Stimulated activated effector memory CD8-positive, alpha-beta T cell treated with anti-CD3 and anti-CD28 coated beads, Interleukin-12 subunit alpha, Interleukin-12 subunit beta, amount 100 ng/mL, for 72 hours (primary cell): ENCODE data around the gene PHACTR3.
"Not testable (repeated sequence)": the region's sequence is repeated elsewhere in the genome, so short reads cannot be mapped to it uniquely, and the experiment has no call there.

Experiments
- ATAC-seq: fragments of 150-1000 bp; cut with Tn5 transposase; 2 replicates; pipeline ENCODE4 v1.10.0; 2021
- DNase-seq, 2 donors: peaks; one replicate each; pipeline ENCODE4 v3.0.0; 2021 to 2022; ENCODE audit warnings: low spot score in 2 of 2
- H3K27ac Mint-ChIP-seq: one replicate; pipeline ENCODE4 v1.8.0; 2022; ENCODE audit warnings: mild to moderate bottlenecking, mixed read lengths
- H3K36me3 Mint-ChIP-seq: one replicate; pipeline ENCODE4 v1.8.0; 2022; ENCODE audit warnings: mild to moderate bottlenecking, mixed read lengths
- H3K4me1 Mint-ChIP-seq: one replicate; pipeline ENCODE4 v1.8.0; 2022; ENCODE audit warnings: mixed read lengths
- H3K4me3 Mint-ChIP-seq: one replicate; pipeline ENCODE4 v1.8.0; 2022; ENCODE audit warnings: mild to moderate bottlenecking, mixed read lengths
- H3K9me3 Mint-ChIP-seq: one replicate; pipeline ENCODE4 v1.8.0; 2022; ENCODE audit warnings: mixed read lengths

The PHACTR3 gene

DNA sequence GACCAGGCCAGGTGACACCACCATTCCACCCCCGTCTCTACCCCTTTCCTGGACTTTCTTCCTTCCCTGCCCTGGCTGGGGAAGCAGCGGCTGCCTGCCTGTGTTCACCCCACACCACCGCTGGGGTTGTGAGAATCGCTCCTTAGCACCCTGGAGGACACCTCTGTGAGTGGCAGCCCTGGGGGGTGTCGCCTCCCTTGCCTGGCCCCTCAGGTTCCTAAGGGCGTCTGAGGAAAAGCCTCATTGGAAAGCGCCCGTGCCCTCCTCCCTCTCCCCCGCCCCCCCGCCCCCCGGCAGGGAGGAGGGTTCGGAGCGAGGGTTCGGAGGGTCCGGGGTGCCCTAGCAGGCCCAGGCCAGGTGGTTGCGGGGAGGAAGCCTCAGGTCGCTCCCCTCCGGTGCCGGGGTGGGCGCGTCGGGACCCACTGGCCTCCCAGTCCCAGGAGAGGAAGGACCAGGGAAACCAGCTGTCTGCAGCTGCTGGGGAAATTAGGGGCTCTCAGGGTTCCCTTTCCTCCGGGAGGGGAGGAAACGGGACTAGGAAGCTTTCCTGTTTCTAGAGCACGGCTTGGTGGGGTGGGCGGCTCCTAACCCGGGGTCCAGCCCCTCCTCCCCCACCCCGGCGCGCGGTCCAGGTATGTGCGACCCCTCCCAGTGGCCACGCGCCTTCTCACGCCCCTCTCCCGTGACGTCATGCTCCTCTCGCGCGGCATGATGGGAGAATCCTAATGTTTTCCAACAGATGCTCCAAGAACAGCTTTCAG is at the start of gene PHACTR3:
TSS of gene PHACTR3 (plus strand) at position 760 of the 761 bp plus-strand sequence. CDS start 475 bp downstream, outside the sequence.
- DNase-seq (no peak), ATAC-seq (no peak)
- Mint-ChIP-seq H3K4me1 (peaks cover under 1% of the 10 kb centered on the region), H3K27ac (no peak within 1 kb of the TSS), H3K9me3 (no peaks in the 10 kb centered on the region), H3K4me3 (no peak within 1 kb of the TSS), H3K36me3 (no peaks in the 10 kb centered on the region)

- peak overlapping the region; percentile 9 for H3K4me3 Mint-ChIP-seq
- ATAC-seq, DNase-seq, H3K36me3 Mint-ChIP-seq, H3K27ac Mint-ChIP-seq, H3K9me3 Mint-ChIP-seq, H3K4me1 Mint-ChIP-seq: not testable (repeated sequence)
Observed at GRCh38 chr20:59557733-59558529, 46.4 kb upstream of the PHACTR3 start.

GRCh38 chr20:59559024-59559817 is 45.1 kb upstream of the PHACTR3 start:
- Mint-ChIP-seq H3K4me3 (no peak overlapping the region), H3K27ac (no peak overlapping the region), H3K36me3 (no peaks in the 10 kb centered on the region), H3K4me1 (peaks cover 9% of the 10 kb centered on the region), H3K9me3 (no peaks in the 10 kb centered on the region)
- ATAC-seq = no peak
- DNase-seq = no peak

DNA sequence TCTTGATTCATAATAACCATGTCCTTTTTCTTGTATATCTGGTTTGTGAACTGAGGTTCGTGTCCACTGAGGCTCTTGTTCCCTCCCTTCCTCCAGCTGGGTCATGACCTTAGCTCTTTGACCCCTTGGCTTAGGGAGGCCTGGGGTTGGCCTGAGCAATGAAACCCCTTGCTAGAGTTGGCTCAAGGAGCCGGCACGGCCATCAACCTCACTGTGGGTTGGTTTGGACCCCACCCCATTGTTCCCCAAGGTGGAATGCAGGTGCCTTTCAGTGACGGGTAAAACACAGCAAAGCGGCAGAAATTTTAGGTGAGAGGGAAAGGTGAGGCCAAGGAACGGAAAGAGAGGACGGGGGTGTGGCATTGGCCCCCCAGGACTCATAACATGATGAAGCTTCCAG is 44.5 kb upstream of the PHACTR3 start:
- H3K4me1 Mint-ChIP-seq = peaks cover 9% of the 10 kb centered on the region
- H3K27ac Mint-ChIP-seq = no peak overlapping the region
- no peak for ATAC-seq
- H3K36me3 Mint-ChIP-seq = no peaks in the 10 kb centered on the region
- H3K4me3 Mint-ChIP-seq = no peak overlapping the region
- H3K9me3 Mint-ChIP-seq = no peaks in the 10 kb centered on the region
- no peak for DNase-seq

DNA sequence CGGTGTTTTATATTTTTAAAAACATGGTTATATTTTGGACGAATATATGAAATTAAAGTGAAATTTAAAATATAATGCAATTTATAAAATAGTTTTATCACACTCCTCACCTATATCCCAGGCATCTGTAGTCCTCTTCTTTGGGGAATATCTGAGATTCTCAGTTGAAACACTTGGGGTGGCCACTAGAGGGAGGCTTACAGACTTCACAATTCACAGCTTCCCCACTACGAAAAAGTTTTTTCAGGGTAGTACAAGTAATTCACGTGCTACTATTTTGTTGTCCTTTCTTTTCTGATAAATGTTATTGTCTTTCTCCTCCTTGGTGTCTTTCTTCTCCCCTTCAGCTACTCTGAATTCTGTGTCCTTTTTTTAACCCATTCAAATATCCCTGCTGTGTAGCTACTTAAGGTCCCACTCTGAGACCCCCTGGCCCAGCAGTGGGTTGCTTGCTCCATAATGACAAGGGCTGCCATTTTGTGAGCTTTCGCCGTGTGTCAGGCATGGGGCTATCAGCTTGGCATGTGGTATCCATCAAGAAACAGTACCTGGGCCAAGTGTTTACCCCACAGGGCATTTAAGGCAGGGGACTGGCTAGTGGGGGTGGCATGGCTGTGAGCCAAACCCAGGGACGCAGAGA is 43.6 kb upstream of the PHACTR3 start:
- no peak for ATAC-seq
- Mint-ChIP-seq H3K27ac (no peak overlapping the region), H3K4me1 (peaks cover 9% of the 10 kb centered on the region), H3K4me3 (no peak overlapping the region), H3K36me3 (no peaks in the 10 kb centered on the region), H3K9me3 (no peaks in the 10 kb centered on the region)
- no peak for DNase-seq

- H3K4me1 Mint-ChIP-seq = peaks cover 9% of the 10 kb centered on the region
- H3K4me3 Mint-ChIP-seq = no peak overlapping the region
- H3K36me3 Mint-ChIP-seq = no peaks in the 10 kb centered on the region
- DNase-seq (no peak), ATAC-seq (no peak)
- H3K9me3 Mint-ChIP-seq = no peaks in the 10 kb centered on the region
- no peak overlapping the region for H3K27ac Mint-ChIP-seq
Observed at GRCh38 chr20:59561228-59561605, 43.1 kb upstream of the PHACTR3 start.

- Mint-ChIP-seq H3K4me1 (peaks cover 9% of the 10 kb centered on the region), H3K9me3 (no peaks in the 10 kb centered on the region), H3K36me3 (no peaks in the 10 kb centered on the region), H3K27ac (no peak overlapping the region), H3K4me3 (no peak overlapping the region)
- DNase-seq (no peak), ATAC-seq (no peak)
Observed at GRCh38 chr20:59561614-59562277, 42.6 kb upstream of the PHACTR3 start.

DNA sequence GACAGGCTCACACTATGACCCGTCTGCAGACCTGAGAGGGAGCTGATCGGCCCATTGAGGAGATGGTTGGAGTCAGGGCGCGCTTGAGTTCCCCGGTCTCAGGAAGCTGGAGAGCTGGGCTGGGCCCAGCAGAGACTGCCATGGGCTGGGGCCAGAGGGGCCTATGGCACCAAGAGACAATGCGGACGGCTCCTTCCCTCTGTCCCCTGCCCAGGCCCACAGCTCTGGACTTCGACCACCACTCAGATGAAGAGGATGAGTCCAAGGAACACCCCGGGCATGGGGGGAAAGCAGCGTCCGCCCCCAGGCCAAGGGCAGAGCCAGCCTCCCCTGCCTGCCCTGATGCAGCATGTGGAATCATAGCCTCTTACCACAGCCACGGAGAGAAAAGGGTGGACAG is 40.2 kb upstream of the PHACTR3 start:
- ATAC-seq (no peak), DNase-seq (no peak)
- H3K4me3 Mint-ChIP-seq = no peak overlapping the region
- no peaks in the 10 kb centered on the region for H3K9me3 Mint-ChIP-seq
- H3K36me3 Mint-ChIP-seq = no peaks in the 10 kb centered on the region
- no peak overlapping the region for H3K27ac Mint-ChIP-seq
- no peaks in the 10 kb centered on the region for H3K4me1 Mint-ChIP-seq

DNA sequence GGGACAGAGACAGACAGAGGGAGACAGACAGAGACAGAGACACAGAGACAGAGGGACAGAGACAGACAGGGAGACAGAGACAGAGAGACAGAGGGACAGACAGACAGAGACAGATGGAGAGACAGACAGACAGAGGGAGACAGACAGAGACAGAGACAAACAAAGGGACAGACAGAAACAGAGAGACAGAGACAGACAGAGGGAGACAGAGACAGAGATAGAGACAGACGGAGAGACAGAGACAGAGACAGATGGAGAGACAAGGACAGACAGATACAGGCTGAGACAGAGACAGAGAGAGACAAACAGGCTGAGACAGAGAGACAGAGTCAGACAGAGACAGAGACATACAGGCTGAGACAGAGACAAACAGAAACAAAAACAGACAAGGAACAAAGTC is 39.4 kb upstream of the PHACTR3 start:
- Mint-ChIP-seq H3K4me3 (no peak overlapping the region), H3K9me3 (no peaks in the 10 kb centered on the region), H3K4me1 (no peaks in the 10 kb centered on the region), H3K27ac (no peak overlapping the region), H3K36me3 (no peaks in the 10 kb centered on the region)
- no peak for ATAC-seq
- DNase-seq = no peak

- no peaks in the 10 kb centered on the region for H3K36me3 Mint-ChIP-seq
- H3K4me1 Mint-ChIP-seq = no peaks in the 10 kb centered on the region
- no peak overlapping the region for H3K4me3 Mint-ChIP-seq
- no peaks in the 10 kb centered on the region for H3K9me3 Mint-ChIP-seq
- ATAC-seq (no peak), DNase-seq (no peak)
- H3K27ac Mint-ChIP-seq = no peak overlapping the region
Observed at GRCh38 chr20:59565768-59566461, 38.4 kb upstream of the PHACTR3 start.

- Mint-ChIP-seq H3K36me3 (no peaks in the 10 kb centered on the region), H3K4me3 (no peak overlapping the region), H3K4me1 (no peaks in the 10 kb centered on the region), H3K9me3 (no peaks in the 10 kb centered on the region), H3K27ac (no peak overlapping the region)
- no peak for DNase-seq
- no peak for ATAC-seq
Observed at GRCh38 chr20:59566631-59567524, 37.5 kb upstream of the PHACTR3 start.

DNA sequence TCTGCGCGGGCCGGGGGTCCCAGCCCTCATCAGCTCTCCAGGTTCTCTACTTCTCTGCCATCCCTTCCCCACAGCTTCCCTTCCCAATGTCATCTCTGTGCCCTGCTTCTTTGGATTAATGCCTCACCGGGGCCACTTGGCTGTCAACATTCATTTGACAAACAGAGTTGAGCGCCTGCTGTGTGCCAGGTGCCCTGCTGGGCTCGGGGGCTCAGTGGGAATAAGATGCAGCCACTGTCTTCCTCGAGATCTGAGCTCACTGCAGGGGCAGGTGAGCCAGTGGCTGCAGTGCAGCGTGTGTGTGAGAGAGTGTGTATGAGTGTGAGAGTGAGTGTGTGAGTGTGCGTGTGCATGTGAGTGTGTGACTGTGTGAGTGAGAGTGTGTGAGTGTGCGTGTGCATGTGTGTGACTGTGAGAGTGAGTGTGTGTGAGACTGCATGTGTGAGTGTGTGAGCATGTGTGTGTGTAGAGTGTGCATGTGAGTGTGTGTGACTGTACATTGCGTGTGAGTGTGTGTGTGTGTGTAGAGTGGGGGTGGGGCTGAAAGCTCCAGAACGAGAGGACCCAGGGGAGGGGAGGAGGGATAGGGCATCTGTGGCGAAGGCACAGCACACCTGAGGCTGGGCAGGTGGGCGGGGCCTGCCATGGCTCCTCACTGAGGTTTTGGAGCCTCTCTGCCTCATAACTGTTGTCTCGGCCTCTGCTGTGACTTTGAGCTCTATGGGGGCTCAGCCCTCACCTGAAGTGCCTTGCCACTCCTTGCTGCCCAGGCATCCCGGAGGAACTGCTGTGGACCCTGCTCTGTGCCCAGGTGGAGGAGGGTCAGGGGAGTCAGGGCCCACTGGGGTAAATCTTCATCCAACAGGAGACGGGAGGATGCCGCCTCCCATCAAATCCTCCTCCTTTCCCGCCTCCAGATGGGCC is 36.5 kb upstream of the PHACTR3 start:
- no peak for ATAC-seq

More for the DNA sequence above, 36.5 kb upstream of the PHACTR3 start:
- Mint-ChIP-seq H3K4me1 (no peaks in the 10 kb centered on the region), H3K27ac (no peak overlapping the region), H3K36me3 (no peaks in the 10 kb centered on the region), H3K4me3 (no peak overlapping the region), H3K9me3 (no peaks in the 10 kb centered on the region)
- no peak for DNase-seq
